Muscle of leg (tissue), 11 donors: ENCODE data around the gene TPSD1. TPM values are rescaled to one million over a fixed set of nuclear protein-coding genes. Genes with fewer than 3 reads are reported as not detected.
"Not testable (repeated sequence)": the region's sequence is repeated elsewhere in the genome, so short reads cannot be mapped to it uniquely, and the experiment has no call there.

Experiments
- DNase-seq: peaks from one replicate; pipeline ENCODE4 v3.0.0; 2013
- H3K27ac ChIP-seq: one replicate; pipeline ENCODE4 v1.5.1; 2013; ENCODE audit warnings: mild to moderate bottlenecking, low read length, control low read depth
- H3K27me3 ChIP-seq: one replicate; pipeline ENCODE4 v1.6.1; 2013; ENCODE audit warnings: low read length; ENCODE audit not compliant: control insufficient read depth, insufficient read depth
- H3K36me3 ChIP-seq: one replicate; pipeline ENCODE4 v1.6.1; 2013; ENCODE audit warnings: low read length; ENCODE audit not compliant: control insufficient read depth, insufficient read depth
- H3K4me1 ChIP-seq: one replicate; pipeline ENCODE4 v1.6.1; 2013; ENCODE audit warnings: low read length; ENCODE audit not compliant: control insufficient read depth, insufficient read depth
- H3K4me3 ChIP-seq: one replicate; pipeline ENCODE4 v1.5.1; 2013; ENCODE audit warnings: low read length, control low read depth
- H3K9me3 ChIP-seq: replicated peaks from 2 replicates; pipeline ENCODE4 v1.6.1; 2013; ENCODE audit warnings: low read depth, low read length; ENCODE audit not compliant: control insufficient read depth
- WGBS: methylation state at CpG from one replicate; pipeline ENCODE4 v1.1.5; 2013; ENCODE audit warnings: missing lambda C conversion rate; ENCODE audit not compliant: insufficient coverage; 5-methylcytosine and 5-hydroxymethylcytosine counted together
- polyA plus RNA-seq, 8 donors: library from polyadenylated mRNA; unstranded; fragments of 120-200 nt; gene quantifications; one replicate each; pipeline versions ENCODE4 v1.2.1 to v1.2.3, GENCODE V29; 2013; ENCODE audit warnings: inconsistent platforms in 1 of 8, low replicate concordance in 1 of 8; ENCODE audit not compliant: insufficient read length in 8 of 8, insufficient read depth in 1 of 8
- total RNA-seq: library from RNA; stranded (reverse); fragments of 120-200 nt; gene quantifications from one replicate; pipeline ENCODE4 v1.2.4, GENCODE V29; 2013

The TPSD1 gene
- total and polyA plus RNA-seq, 9 donors = 0.14 to 0.34 (median 0.30) TPM; not detected in 6

DNA sequence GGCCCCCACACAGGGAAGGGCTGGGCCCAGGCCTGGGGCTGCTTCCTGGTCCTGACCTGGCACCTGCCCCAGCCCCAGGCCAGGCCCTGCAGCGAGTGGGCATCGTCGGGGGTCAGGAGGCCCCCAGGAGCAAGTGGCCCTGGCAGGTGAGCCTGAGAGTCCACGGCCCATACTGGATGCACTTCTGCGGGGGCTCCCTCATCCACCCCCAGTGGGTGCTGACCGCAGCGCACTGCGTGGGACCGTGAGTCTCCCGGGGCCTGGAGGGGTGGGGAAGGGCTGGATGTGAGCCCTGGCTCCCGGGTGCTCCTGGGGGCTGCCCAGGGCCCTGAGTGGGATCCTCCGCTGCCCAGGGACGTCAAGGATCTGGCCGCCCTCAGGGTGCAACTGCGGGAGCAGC lies 14.8 kb upstream of the TPSD1 start:
- H3K4me1 ChIP-seq, H3K36me3 ChIP-seq, H3K27ac ChIP-seq, H3K9me3 ChIP-seq, DNase-seq, H3K4me3 ChIP-seq: not testable (repeated sequence)
- H3K27me3 ChIP-seq = peaks cover 12% of the 10 kb centered on the region
- WGBS = no CpG with 5 or more reads among the region's 15 CpGs

DNA sequence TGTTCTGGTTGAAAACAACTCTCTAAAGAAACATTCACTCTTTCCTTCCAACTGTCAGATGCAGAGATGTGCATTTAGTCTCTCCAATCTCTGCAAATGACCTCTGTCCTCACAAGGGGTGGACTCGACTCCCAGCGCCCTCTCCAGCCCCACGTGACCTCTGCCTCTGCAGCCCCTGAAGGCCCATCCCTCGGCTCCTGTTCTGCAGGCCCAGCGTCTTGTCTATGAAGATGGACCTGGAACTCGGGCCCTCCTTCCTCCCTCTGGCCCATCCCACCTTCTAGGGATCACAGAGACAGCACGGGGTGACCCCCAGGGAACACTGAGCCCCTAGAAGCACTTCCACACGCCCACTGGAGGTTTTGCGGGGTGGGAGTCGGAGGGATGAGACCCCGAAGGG lies 12.5 kb upstream of the TPSD1 start:
- peaks cover 22% of the 10 kb centered on the region for H3K27me3 ChIP-seq
- H3K4me1 ChIP-seq, DNase-seq, H3K36me3 ChIP-seq, H3K27ac ChIP-seq, H3K9me3 ChIP-seq, H3K4me3 ChIP-seq: not testable (repeated sequence)
- 63% methylated on average over 3 of the region's 11 CpGs for WGBS

DNA sequence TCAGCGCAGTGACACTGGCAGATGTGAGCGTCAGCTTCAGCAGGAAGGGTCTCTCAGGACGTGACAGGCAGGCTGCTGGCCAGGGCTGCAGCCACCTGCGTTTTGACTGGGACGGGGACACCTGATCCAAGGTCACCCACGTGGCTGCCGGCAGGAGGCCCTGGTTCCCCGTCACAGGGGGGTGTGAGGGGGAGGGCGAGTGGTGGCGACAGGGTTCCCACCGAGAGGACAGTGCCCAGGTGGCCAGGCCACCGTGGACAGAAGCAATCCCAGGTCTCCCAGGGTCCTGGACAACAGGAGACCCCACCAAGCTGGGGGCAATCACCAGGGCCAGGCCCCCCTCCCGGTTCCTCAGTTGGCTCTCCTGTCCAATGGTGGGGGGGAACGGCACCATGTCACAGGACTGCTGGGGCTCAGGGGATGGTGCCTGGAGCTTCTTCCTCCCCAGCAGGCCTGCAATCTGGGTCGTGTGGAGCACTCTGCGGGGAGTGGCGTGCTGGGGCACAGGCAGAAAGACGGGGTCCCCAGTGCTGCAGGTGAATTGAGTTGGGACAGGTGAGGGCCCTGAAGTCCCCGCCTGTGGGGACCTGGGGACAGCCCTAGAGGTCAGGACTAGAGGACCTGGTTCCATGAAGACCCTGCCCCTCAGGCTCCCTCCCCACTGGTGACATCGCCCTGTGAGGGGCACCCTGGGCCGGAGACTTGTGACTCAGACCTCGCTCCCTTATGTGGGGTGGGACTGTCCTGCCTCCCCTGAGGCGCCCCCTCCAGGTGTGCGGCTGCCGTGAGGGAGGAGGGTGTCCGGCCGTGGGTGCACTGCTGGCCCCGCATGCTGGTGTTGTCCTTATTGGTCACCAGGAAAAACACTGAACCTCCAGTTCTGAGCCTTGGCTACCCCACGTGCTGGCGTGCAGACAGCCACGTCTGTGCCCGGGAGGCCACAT lies 11.7 kb upstream of the TPSD1 start:
- 37% methylated on average over 9 of the region's 32 CpGs for WGBS
- H3K27ac ChIP-seq, DNase-seq, H3K36me3 ChIP-seq, H3K9me3 ChIP-seq, H3K4me1 ChIP-seq, H3K4me3 ChIP-seq: not testable (repeated sequence)
- peaks cover 22% of the 10 kb centered on the region for H3K27me3 ChIP-seq

DNA sequence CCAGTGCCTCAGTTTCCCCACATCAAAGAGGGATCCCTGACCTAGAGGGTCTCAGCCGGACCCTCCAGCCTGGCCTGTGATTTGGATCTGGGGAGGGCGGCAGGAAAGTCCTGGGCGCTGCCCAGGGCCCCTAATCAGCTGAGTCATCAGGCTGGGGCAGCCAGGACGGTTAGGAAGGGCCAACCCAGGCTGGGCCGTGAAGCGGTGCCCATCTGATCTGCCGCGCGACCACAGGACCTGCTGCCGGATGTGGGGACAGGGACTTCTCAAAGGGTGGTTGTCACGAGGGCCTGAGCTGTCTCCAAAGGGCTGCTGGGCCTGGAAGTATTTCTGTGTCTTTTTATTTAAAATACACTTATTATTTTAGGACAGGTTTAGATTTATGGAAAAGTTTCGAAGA lies 11.0 kb upstream of the TPSD1 start:
- Histone ChIP-seq H3K9me3 (no peaks in the 10 kb centered on the region), H3K4me3 (no peak overlapping the region), H3K27me3 (peaks cover 22% of the 10 kb centered on the region), H3K4me1 (no peaks in the 10 kb centered on the region), H3K36me3 (no peaks in the 10 kb centered on the region), H3K27ac (no peak overlapping the region)
- no peak for DNase-seq
- 75% methylated on average over 7 of the region's 12 CpGs for WGBS

DNA sequence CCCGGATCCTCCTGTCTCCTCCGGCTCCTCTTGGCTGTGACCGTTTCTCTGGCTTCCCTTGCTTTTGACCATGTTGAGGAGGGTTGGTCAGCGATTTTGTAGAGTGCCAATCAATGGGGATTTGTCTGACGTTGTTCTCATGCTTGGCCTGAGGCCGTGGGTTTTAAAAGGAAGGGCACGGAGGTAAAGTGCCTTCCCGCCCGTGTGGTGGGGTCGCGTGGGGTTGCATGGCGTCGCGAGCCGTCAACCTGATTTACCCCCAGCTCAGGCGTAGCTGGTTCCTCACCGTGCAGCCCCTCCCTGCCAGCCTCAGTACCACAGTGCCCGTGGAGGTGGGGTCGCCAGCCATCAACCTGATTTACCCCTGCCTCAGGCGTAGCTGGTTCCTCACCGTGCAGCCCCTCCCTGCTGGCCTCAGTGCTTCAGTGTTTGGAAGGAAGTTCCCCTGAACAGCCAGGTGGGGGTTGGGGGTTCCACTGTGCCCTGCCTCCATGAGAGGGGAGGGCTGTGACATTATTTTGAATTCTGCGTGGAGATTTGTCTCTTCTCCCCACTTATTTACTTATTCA lies 10.3 kb upstream of the TPSD1 start:
- no peaks in the 10 kb centered on the region for H3K9me3 ChIP-seq
- H3K27me3 ChIP-seq = peaks cover 22% of the 10 kb centered on the region
- WGBS = 51% methylated on average over 16 of the region's 22 CpGs
- DNase-seq = no peak
- no peak overlapping the region for H3K27ac ChIP-seq
- H3K4me1 ChIP-seq = no peaks in the 10 kb centered on the region
- H3K4me3 ChIP-seq = no peak overlapping the region
- no peaks in the 10 kb centered on the region for H3K36me3 ChIP-seq

DNA sequence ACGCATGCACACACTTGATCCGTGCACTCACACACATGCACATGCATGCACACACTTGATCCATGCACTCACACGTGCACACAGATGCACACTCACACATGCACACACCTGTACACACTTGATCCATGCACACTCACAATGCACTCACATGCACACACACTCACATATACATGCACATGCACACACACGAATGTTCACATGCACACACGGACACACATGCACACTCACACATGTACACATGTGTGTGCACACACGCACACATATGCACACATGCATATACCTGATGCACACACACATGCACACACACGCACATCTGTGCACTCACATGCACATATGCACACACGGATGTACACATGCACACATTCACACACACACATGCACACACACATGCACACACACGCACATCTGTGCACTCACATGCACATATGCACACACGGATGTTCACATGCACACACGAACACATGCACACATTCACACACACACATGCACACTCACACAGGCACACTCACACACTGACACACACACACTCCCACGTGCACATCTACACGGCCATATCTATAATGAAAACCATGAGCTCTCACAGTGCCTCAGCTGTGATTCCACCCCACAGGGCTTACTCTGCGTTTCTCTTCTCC lies 7.8 kb upstream of the TPSD1 start:
- H3K27ac ChIP-seq, H3K4me1 ChIP-seq, H3K9me3 ChIP-seq, H3K4me3 ChIP-seq, DNase-seq, H3K36me3 ChIP-seq: not testable (repeated sequence)
- H3K27me3 ChIP-seq = peaks cover 22% of the 10 kb centered on the region
- WGBS = 88% methylated on average over 11 of the region's 14 CpGs

DNA sequence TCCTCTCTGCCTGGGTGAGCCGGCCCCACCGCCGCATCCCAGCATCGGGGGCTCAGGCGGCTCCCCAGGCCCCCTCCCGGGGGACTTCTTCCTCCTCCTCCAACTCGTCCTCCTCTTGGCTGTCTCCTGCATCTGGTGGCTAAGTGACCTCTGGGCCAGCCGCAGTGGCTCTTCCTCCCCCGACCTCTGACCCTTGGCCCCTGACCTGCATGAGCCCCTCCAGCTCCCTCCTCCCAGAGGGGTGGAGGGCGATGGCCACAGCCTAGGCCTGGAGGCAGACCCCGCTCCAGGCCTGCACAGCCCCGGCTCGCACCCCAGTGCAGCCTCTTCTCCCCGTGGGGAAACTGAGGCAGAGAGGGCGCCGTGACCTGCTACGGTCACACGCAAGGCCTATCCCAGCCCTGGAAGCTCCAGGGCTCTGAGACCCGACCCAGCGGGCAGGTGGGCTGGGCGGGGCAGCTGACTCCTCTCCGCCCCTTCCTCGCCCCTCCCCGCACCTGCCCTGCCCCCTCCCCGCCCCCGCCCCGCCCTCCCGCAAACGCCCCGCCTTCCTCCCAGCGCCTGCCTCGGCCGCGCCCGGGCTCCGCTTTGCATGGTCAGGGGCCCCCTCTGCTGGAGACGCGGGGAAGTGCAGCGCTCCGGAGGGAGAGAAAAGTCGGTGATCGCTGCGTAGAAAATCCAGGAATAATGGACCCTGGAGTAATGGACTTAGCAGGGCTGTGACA lies 6.7 kb upstream of the TPSD1 start:
- H3K9me3 ChIP-seq, H3K4me1 ChIP-seq, H3K27ac ChIP-seq, DNase-seq, H3K36me3 ChIP-seq, H3K4me3 ChIP-seq: not testable (repeated sequence)
- H3K27me3 ChIP-seq = peaks cover 22% of the 10 kb centered on the region
- WGBS = no CpG with 5 or more reads among the region's 43 CpGs

DNA sequence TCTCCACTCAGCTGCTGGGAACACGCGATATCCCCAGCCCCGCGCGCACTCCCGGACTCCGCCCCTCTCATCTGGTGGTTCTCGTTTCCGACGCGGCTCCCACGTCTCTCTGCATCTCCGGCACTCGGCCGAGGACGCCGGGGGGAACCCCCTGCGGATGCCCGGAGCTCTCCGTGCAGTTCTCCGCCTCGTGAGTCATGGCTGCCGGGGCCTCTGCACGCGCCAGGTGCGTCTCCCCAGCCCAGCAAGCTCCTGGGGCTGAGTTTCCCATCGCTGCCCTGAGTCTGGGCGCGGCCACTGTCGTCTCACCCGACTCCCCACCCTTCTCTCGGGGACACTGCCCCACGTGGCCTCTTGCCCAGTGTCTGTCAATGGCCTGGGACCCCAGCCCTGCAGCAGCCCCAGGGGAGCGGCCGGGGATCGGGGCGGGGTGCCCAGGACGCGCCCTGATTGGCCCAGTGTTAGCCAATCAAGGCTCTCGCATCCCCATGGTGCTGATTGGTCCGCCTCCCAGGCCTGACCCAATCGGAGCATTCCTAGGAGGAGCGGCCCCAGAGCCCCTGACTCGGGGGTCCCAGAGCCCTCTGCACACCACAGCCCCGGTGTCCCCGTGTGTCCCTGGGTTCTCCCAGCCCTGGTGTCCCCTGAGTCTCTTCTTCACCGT lies 2.0 kb upstream of the TPSD1 start:
- H3K9me3 ChIP-seq, H3K4me3 ChIP-seq, H3K36me3 ChIP-seq, H3K27ac ChIP-seq, H3K4me1 ChIP-seq, DNase-seq: not testable (repeated sequence)
- H3K27me3 ChIP-seq = peaks cover 10% of the 10 kb centered on the region
- WGBS = no CpG with 5 or more reads among the region's 47 CpGs

DNA sequence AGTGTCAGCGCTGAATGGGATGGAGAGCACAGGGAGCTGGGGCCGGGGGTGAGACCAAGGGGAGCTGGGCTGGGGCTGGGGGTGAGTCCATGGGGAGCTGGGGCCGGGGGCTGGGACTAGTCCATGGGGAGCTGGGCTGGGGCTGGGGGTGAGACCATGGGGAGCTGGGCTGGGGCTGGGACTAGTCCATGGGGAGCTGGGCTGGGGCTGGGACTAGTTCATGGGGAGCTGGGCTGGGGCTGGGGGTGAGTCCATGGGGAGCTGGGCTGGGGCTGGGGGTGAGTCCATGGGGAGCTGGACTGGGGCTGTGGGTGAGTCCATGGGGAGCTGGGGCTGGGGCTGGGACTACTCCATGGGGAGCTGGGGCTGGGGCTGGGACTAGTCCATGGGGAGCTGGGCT lies 1.0 kb upstream of the TPSD1 start:
- not testable (repeated sequence) for DNase-seq, H3K27ac ChIP-seq, H3K36me3 ChIP-seq, H3K4me3 ChIP-seq, H3K4me1 ChIP-seq, H3K9me3 ChIP-seq
- WGBS = 80% methylated on average over 3 of the region's 3 CpGs
- peaks cover 20% of the 10 kb centered on the region for H3K27me3 ChIP-seq
